ENCODE data around the gene MINDY4. TPM values are rescaled to one million over a fixed set of nuclear protein-coding genes. Genes with fewer than 3 reads are reported as not detected.

Gene MINDY4
- 1 to 10 TPM; 1.3 to 1.7 TPM for total RNA-seq

DNA sequence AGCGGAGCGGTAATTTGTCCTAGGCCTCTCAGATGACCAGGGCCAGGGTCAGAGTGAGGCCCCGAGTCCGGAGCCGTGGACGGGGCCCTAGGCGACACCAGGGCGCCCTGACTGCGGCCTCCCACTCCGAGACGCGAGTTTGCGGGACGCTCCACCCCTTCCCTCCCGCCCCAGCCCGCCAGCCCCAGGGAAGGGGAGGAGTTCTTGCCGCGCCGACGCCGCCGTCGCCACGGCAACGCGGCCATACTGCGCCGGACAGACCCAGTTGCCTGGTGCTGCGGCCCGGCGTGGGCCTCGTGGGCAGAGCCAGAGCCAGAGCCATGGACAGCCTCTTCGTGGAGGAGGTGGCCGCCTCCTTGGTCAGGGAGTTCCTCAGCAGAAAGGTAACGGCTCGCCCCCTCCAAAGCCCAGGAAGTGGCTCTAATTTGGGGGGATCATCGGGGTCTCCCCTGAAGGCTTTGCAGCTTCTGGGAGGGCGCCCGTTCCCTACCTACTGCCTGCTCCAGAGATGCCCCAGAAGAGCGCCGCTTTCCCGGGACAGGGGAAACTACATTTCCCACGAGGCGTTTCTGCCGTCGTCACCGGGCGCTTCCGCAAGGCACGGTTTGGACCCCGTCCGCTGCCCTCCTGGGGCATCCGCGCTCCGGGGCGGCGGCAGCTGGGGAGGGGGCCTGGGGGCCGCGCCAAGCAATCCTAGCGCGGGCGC lies at the start of gene MINDY4:
Gene MINDY4 (plus strand): TSS at position 244 of the 706 bp plus-strand sequence. CDS start 77 bp downstream, at position 321.
- H3K4me1 Mint-ChIP-seq (ENCODE audit: low read depth): peaks cover 3% of the 10 kb centered on the region
- no peaks in the 10 kb centered on the region for H3K9me3 Mint-ChIP-seq
- intact Hi-C loops (cut with micrococcal nuclease): no loop called here
- TF ChIP-seq, protein P1, sequence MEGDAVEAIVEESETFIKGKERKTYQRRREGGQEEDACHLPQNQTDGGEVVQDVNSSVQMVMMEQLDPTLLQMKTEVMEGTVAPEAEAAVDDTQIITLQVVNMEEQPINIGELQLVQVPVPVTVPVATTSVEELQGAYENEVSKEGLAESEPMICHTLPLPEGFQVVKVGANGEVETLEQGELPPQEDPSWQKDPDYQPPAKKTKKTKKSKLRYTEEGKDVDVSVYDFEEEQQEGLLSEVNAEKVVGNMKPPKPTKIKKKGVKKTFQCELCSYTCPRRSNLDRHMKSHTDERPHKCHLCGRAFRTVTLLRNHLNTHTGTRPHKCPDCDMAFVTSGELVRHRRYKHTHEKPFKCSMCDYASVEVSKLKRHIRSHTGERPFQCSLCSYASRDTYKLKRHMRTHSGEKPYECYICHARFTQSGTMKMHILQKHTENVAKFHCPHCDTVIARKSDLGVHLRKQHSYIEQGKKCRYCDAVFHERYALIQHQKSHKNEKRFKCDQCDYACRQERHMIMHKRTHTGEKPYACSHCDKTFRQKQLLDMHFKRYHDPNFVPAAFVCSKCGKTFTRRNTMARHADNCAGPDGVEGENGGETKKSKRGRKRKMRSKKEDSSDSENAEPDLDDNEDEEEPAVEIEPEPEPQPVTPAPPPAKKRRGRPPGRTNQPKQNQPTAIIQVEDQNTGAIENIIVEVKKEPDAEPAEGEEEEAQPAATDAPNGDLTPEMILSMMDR (IDR thresholded peaks at IDR 0.05): no peak
- DNase-seq: peak; percentile 75
- no peaks in the 10 kb centered on the region for H3K36me3 Mint-ChIP-seq (ENCODE audit: low read depth)
- ChIA-PET POLR2A (interaction anchor here (1.8 kb wide), 1 partner anchor 9 kb away, joined by 4 read pairs; no protein-coding TSS in a partner anchor), CTCF (interaction anchor here (1.0 to 1.3 kb wide), 4 partner anchors 26 to 34 kb away, joined by 3 to 5 read pairs (median 4); no protein-coding TSS in a partner anchor)
- peak; percentile 95 for ATAC-seq
- no peaks in the 10 kb centered on the region for H3K27me3 Mint-ChIP-seq
- peak within 1 kb of the TSS; percentile 67 for H3K4me3 Mint-ChIP-seq
- H3K27ac Mint-ChIP-seq: peak within 1 kb of the TSS; percentile 50

DNA sequence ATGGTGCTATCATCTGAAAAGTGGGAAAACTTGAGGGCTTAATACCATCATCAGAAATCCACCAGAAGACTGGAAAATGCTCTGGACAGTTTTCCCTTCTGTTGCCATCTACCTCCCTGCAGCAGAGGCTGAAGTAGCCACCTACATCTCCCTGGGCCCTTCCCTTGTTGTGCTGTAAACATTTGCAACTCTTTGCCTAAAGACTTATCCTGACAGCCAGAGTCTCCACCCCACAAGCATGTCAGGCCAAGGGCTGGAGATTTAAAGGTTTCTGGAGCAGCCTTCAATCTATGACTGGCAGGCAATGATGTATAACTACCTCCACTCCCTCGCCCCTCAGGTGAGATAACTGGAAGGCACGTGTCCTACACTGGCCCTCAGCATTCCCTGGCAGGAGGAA lies 49.0 kb upstream of the MINDY4 start:
- H3K4me3 Mint-ChIP-seq: no peak overlapping the region
- ChIA-PET CTCF (interaction anchor here (1.3 kb wide), 1 partner anchor 19 kb away, joined by 3 read pairs; no protein-coding TSS in a partner anchor), POLR2A (no interaction called here)
- intact Hi-C loops (cut with micrococcal nuclease): no loop called here
- H3K36me3 Mint-ChIP-seq (ENCODE audit: low read depth): peaks cover 26% of the 10 kb centered on the region
- H3K9me3 Mint-ChIP-seq: peaks cover 26% of the 10 kb centered on the region
- ATAC-seq (no peak), DNase-seq (no peak)
- TF ChIP-seq, protein P1 (IDR thresholded peaks at IDR 0.05): no peak
- no peak overlapping the region for H3K27ac Mint-ChIP-seq
- peaks cover 16% of the 10 kb centered on the region for H3K4me1 Mint-ChIP-seq (ENCODE audit: low read depth)
- no peaks in the 10 kb centered on the region for H3K27me3 Mint-ChIP-seq

DNA sequence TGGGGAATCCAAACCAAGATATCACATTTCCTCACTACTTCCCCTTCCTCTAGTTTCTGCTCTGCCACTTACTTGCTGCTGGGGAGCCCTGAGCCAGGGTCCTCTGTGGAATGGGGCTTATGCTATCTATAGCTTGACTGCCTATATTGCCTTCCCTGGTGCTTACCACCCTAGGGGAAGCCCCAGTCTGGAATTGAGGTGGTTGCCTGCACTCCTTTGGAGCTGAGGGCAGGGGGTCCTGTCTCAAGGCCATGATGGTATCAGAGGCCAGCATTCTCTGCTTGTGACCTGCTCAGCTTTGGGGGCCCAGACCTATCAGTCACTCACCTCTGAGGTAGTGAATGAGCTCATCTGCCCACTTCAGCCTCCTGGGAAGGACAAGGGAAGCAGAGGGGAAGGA lies 48.5 kb upstream of the MINDY4 start:
- ATAC-seq (no peak), DNase-seq (no peak)
- Mint-ChIP-seq H3K27ac (no peak overlapping the region), H3K9me3 (peaks cover 24% of the 10 kb centered on the region), H3K36me3 (ENCODE audit: low read depth) (peaks cover 23% of the 10 kb centered on the region), H3K4me3 (no peak overlapping the region), H3K4me1 (ENCODE audit: low read depth) (peaks cover 21% of the 10 kb centered on the region), H3K27me3 (no peaks in the 10 kb centered on the region)
- intact Hi-C loops (cut with micrococcal nuclease): no loop called here
- CTCF ChIA-PET: interaction anchor here (1.3 kb wide), 1 partner anchor 18 kb away, joined by 3 read pairs; no protein-coding TSS in a partner anchor
- TF ChIP-seq, protein P1 (IDR thresholded peaks at IDR 0.05): no peak
- POLR2A ChIA-PET: no interaction called here

DNA sequence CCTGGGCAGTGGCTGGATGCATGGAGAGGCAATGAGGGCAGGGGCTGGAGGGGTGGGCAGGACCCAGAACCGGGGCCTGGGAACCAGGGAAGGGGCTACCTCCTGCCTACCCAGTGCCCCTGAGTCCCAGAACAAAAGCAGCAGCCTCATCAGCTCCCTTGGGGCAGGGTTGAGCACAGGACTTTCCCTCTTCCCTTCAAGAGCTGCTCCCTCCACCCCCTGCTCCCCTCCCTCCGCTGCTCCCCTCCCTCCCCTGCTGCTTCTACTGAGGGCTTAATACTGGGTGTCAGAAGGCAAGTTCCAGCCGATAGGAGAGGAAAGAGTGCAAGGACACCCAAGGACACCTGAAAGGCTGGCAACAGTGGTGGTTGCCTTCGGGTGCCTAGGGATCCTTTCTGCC lies 47.4 kb upstream of the MINDY4 start:
- ChIA-PET POLR2A (no interaction called here), CTCF (interaction anchor here (5.1 kb wide), 1 partner anchor 15 kb away, joined by 51 read pairs; no protein-coding TSS in a partner anchor)
- ATAC-seq (no peak), DNase-seq (no peak)
- peaks cover 13% of the 10 kb centered on the region for H3K36me3 Mint-ChIP-seq (ENCODE audit: low read depth)
- no peaks in the 10 kb centered on the region for H3K27me3 Mint-ChIP-seq
- H3K4me1 Mint-ChIP-seq (ENCODE audit: low read depth): peaks cover 32% of the 10 kb centered on the region
- intact Hi-C loops (cut with micrococcal nuclease): no loop called here
- peaks cover 13% of the 10 kb centered on the region for H3K9me3 Mint-ChIP-seq
- TF ChIP-seq, protein P1 (IDR thresholded peaks at IDR 0.05): no peak
- H3K27ac Mint-ChIP-seq: no peak overlapping the region
- H3K4me3 Mint-ChIP-seq: no peak overlapping the region
